ENCODE data around the gene HTR2B.

The HTR2B gene

DNA sequence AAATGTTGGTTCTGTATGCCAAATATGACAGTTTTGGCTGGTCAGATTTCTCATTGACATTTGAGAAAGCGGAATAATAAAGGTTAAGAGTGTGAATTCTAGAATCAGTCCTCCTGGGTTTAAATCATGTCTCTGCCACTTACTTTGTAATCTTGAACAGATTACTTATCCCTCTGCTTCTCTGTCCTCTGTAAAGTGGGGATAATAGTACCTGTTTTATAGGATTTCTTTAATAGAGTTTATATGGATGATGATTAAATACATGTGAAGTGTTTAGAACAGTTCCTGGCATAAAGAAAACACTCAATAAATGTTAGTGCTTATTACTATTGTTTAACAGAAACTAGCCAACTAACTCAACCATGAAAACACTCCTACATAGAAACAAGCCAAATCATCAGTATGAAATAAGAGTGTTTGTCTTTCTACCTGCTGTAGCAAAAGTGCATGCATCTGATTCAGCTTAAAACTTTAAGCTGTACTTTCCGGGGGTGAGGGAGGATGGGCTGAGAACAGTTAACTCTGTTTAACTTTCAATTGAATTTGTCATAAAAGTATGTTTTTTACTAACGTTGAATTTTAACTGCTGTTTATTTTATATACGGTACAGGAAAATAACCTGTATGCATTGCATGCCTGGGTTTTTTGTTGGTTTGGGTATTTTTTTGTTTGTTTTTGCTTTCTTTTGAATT is 6.8 kb downstream of the HTR2B start:
- ATAC-seq (ENCODE audit: insufficient read depth, low read depth) (no peak), DNase-seq (no peak)
- peaks cover 17% of the 10 kb centered on the region; the same call in 1 of the 2 replicates for H3K36me3 ChIP-seq (ENCODE audit: insufficient read depth, low read length)
- H3K27me3 ChIP-seq (ENCODE audit: insufficient read depth, low read length, poor library complexity), result no peaks in the 10 kb centered on the region
- H3K9ac ChIP-seq (ENCODE audit: low read depth, low read length), result no peak overlapping the region
- H3K4me3 ChIP-seq (ENCODE audit: low read depth in 1 of 2, low read length in 2 of 2), result no peak overlapping the region
- no peaks in the 10 kb centered on the region; the same call in 1 of the 2 replicates for H4K20me1 ChIP-seq (ENCODE audit: insufficient read depth, low read length)
- TF ChIP-seq, protein P1, sequence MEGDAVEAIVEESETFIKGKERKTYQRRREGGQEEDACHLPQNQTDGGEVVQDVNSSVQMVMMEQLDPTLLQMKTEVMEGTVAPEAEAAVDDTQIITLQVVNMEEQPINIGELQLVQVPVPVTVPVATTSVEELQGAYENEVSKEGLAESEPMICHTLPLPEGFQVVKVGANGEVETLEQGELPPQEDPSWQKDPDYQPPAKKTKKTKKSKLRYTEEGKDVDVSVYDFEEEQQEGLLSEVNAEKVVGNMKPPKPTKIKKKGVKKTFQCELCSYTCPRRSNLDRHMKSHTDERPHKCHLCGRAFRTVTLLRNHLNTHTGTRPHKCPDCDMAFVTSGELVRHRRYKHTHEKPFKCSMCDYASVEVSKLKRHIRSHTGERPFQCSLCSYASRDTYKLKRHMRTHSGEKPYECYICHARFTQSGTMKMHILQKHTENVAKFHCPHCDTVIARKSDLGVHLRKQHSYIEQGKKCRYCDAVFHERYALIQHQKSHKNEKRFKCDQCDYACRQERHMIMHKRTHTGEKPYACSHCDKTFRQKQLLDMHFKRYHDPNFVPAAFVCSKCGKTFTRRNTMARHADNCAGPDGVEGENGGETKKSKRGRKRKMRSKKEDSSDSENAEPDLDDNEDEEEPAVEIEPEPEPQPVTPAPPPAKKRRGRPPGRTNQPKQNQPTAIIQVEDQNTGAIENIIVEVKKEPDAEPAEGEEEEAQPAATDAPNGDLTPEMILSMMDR (IDR thresholded peaks at IDR 0.05; ENCODE audit: borderline replicate concordance, extremely low read depth, low read length, poor library complexity, severe bottlenecking), result no peak
- TF ChIP-seq EZH2 (IDR thresholded peaks at IDR 0.05; ENCODE audit: borderline replicate concordance, low read depth, low read length, severe bottlenecking), result no peak
- H3K9me3 ChIP-seq (ENCODE audit: insufficient read depth, low read length, severe bottlenecking), result no peaks in the 10 kb centered on the region
- H3K27ac ChIP-seq (ENCODE audit: low read length), result no peak overlapping the region
- H3K4me2 ChIP-seq (ENCODE audit: insufficient read depth, low read length), result no peak overlapping the region
- H3K4me1 ChIP-seq (ENCODE audit: insufficient read depth, low read length), result no peaks in the 10 kb centered on the region
- H3K79me2 ChIP-seq (ENCODE audit: insufficient read depth, low read length), result peaks cover 5% of the 10 kb centered on the region
- H2AFZ ChIP-seq (ENCODE audit: low read depth, low read length), result no peak overlapping the region

DNA sequence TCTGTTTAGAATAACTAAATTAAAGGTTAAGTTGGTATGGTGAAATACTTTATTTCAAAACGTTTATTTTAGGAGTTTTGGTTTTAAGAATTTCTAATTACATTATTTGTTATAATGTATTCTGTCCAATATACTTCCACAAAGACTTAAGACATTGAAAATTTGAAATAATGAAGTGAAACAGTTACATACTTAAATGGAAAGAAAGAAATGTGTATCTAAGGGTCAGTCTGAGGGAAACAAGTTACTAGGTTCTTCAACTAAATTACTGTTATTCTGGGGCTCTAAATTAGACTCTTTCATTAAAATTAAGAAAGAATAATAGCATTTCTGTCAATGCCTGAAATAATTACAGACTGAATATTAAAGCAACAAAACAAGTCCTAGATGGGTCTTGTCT is 7.7 kb downstream of the HTR2B start:
- Histone ChIP-seq H3K36me3 (ENCODE audit: insufficient read depth, low read length) (peaks cover 26% of the 10 kb centered on the region), H3K27ac (ENCODE audit: low read length) (no peak overlapping the region), H3K9me3 (ENCODE audit: insufficient read depth, low read length, severe bottlenecking) (no peaks in the 10 kb centered on the region), H3K9ac (ENCODE audit: low read depth, low read length) (no peak overlapping the region), H3K27me3 (ENCODE audit: insufficient read depth, low read length, poor library complexity) (no peaks in the 10 kb centered on the region), H2AFZ (ENCODE audit: low read depth, low read length) (no peak overlapping the region), H3K4me3 (ENCODE audit: low read depth in 1 of 2, low read length in 2 of 2) (no peak overlapping the region), H3K4me1 (ENCODE audit: insufficient read depth, low read length) (no peaks in the 10 kb centered on the region), H3K79me2 (ENCODE audit: insufficient read depth, low read length) (peaks cover 4% of the 10 kb centered on the region), H4K20me1 (ENCODE audit: insufficient read depth, low read length) (no peaks in the 10 kb centered on the region; the same call in 1 of the 2 replicates), H3K4me2 (ENCODE audit: insufficient read depth, low read length) (no peak overlapping the region)
- DNase-seq, result no peak
- TF ChIP-seq, protein P1 (IDR thresholded peaks at IDR 0.05; ENCODE audit: borderline replicate concordance, extremely low read depth, low read length, poor library complexity, severe bottlenecking), result no peak
- no peak for TF ChIP-seq EZH2 (IDR thresholded peaks at IDR 0.05; ENCODE audit: borderline replicate concordance, low read depth, low read length, severe bottlenecking)
- no peak for ATAC-seq (ENCODE audit: insufficient read depth, low read depth)

DNA sequence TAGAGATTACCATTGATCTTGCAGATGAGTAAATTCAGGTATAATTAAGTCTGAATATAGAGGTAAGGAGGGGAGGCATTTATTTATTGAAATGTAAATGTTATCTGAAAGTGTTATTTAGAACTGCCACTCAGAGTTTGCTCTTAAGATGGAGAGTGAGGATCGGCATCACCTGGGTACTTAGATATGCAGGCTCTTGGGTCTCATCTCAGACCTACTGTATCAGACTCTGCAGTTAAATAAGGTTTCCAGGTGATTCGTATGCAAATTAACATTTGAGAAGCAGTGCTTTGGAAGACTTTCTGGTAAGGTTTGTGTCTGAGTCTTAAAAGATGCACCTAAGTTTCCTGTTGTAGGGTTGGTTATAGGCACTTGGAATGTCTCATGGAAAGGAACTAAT is 9.2 kb downstream of the HTR2B start:
- TF ChIP-seq, protein P1 (IDR thresholded peaks at IDR 0.05; ENCODE audit: borderline replicate concordance, extremely low read depth, low read length, poor library complexity, severe bottlenecking), result no peak
- no peak for TF ChIP-seq EZH2 (IDR thresholded peaks at IDR 0.05; ENCODE audit: borderline replicate concordance, low read depth, low read length, severe bottlenecking)

More for the DNA sequence above, 9.2 kb downstream of the HTR2B start:
- H3K4me3 ChIP-seq (ENCODE audit: low read depth in 1 of 2, low read length in 2 of 2), result no peak overlapping the region
- no peaks in the 10 kb centered on the region for H3K27me3 ChIP-seq (ENCODE audit: insufficient read depth, low read length, poor library complexity)
- no peaks in the 10 kb centered on the region for H3K9me3 ChIP-seq (ENCODE audit: insufficient read depth, low read length, severe bottlenecking)
- no peak overlapping the region for H3K9ac ChIP-seq (ENCODE audit: low read depth, low read length)
- H3K36me3 ChIP-seq (ENCODE audit: insufficient read depth, low read length), result peaks cover 41% of the 10 kb centered on the region
- no peak overlapping the region for H2AFZ ChIP-seq (ENCODE audit: low read depth, low read length)
- no peak overlapping the region for H3K4me2 ChIP-seq (ENCODE audit: insufficient read depth, low read length)
- H3K27ac ChIP-seq (ENCODE audit: low read length), result no peak overlapping the region
- H4K20me1 ChIP-seq (ENCODE audit: insufficient read depth, low read length), result no peaks in the 10 kb centered on the region; the same call in 1 of the 2 replicates
- H3K79me2 ChIP-seq (ENCODE audit: insufficient read depth, low read length), result peaks cover 4% of the 10 kb centered on the region
- no peak for DNase-seq
- ATAC-seq (ENCODE audit: insufficient read depth, low read depth), result no peak
- H3K4me1 ChIP-seq (ENCODE audit: insufficient read depth, low read length), result no peaks in the 10 kb centered on the region
